ENCODE results near the gene POU1F1. TPM values are rescaled to one million over a fixed set of nuclear protein-coding genes. Genes with fewer than 3 reads are reported as not detected.
A peak's percentile ranks its signal among the peaks of the same experiment; 100 is the strongest.

The POU1F1 gene
- total RNA-seq, 2 experiments from 2014 or later, result not detected

GRCh38 chr3:87288446-87288845 lies 12.1 kb upstream of the POU1F1 start:
- CTCF ChIA-PET, result interaction anchor here (1.6 kb wide), 1 partner anchor 10 kb away, joined by 3 read pairs; no protein-coding TSS in a partner anchor
- Mint-ChIP-seq H3K27me3 (ENCODE audit: low read depth) (peaks cover 4% of the 10 kb centered on the region), H3K4me1 (ENCODE audit: low read depth) (no peaks in the 10 kb centered on the region), H3K4me3 (no peak overlapping the region), H3K27ac (no peak overlapping the region), H3K36me3 (ENCODE audit: low read depth) (no peaks in the 10 kb centered on the region), H3K9me3 (ENCODE audit: insufficient read depth) (no peaks in the 10 kb centered on the region)
- no peak for ATAC-seq
- no peak for DNase-seq
- POLR2A ChIA-PET, result no interaction called here

- Mint-ChIP-seq H3K4me1 (ENCODE audit: low read depth) (no peaks in the 10 kb centered on the region), H3K9me3 (ENCODE audit: insufficient read depth) (no peaks in the 10 kb centered on the region), H3K36me3 (ENCODE audit: low read depth) (no peaks in the 10 kb centered on the region), H3K27ac (no peak overlapping the region), H3K4me3 (no peak overlapping the region), H3K27me3 (ENCODE audit: low read depth) (peaks cover 8% of the 10 kb centered on the region)
- DNase-seq, result no peak
- ATAC-seq, result no peak
- POLR2A ChIA-PET, result interaction anchor here (1.0 kb wide), 1 partner anchor 16 kb away, joined by 4 read pairs; no protein-coding TSS in a partner anchor
- CTCF ChIA-PET, result interaction anchor here (0.7 to 1.6 kb wide), 6 partner anchors 9 to 911 kb away, joined by 3 to 5 read pairs (median 4); no protein-coding TSS in a partner anchor
Observed at GRCh38 chr3:87287011-87287410, 10.6 kb upstream of the POU1F1 start.

DNA sequence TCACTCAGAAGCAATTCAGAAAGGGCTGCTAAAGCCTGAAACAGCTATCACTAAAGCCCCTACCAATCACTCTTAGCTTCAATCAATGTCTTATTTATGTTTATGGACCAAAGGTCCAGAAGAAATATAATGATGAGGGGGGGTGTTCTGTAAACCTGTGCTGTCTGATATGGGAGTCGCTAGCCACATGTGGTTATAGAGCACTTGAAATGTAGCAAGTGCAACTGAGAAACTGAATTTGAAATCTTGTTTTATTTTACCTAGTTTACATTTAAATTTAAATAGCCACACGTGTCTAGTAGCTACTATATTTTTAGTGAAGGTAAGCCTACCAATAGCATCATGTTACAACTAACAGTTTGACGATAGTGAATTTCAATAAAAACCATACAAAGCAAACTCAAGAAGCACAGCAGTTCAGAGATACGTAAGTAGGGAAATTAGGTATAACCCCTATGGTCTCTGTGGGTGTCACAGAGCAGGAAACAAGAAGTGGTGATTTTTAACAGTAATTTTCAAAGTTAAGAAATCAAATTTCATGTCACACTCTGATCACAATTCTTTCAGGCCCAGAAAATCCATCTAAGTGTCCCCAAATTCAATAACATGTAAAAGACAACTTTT lies 3.6 kb downstream of the POU1F1 start:
- Mint-ChIP-seq H3K9me3 (ENCODE audit: insufficient read depth) (no peaks in the 10 kb centered on the region), H3K4me1 (ENCODE audit: low read depth) (peaks cover 50% of the 10 kb centered on the region), H3K27me3 (ENCODE audit: low read depth) (no peaks in the 10 kb centered on the region), H3K27ac (no peak overlapping the region), H3K36me3 (ENCODE audit: low read depth) (peaks cover 6% of the 10 kb centered on the region), H3K4me3 (no peak overlapping the region)
- DNase-seq, result no peak
- ChIA-PET POLR2A (no interaction called here), CTCF (interaction anchor here (1.2 to 4.1 kb wide), 2 partner anchors 12 to 14 kb away, joined by 3 to 53 read pairs; no protein-coding TSS in a partner anchor)
- no peak for ATAC-seq

GRCh38 chr3:87270908-87271700 lies 5.3 kb downstream of the POU1F1 start:
- DNase-seq (peak; percentile 23), ATAC-seq (peak; percentile 73)
- POLR2A ChIA-PET, result interaction anchor here (1.4 kb wide), 1 partner anchor 17 kb away, joined by 4 read pairs; no protein-coding TSS in a partner anchor
- Mint-ChIP-seq H3K4me3 (peak overlapping the region; percentile 56), H3K36me3 (ENCODE audit: low read depth) (peaks cover 6% of the 10 kb centered on the region), H3K4me1 (ENCODE audit: low read depth) (peaks cover 57% of the 10 kb centered on the region), H3K27me3 (ENCODE audit: low read depth) (no peaks in the 10 kb centered on the region), H3K27ac (peak overlapping the region; percentile 71), H3K9me3 (ENCODE audit: insufficient read depth) (peaks cover 4% of the 10 kb centered on the region)
- CTCF ChIA-PET, result interaction anchor here (0.9 to 4.1 kb wide), 3 partner anchors 11 to 80 kb away, joined by 3 to 53 read pairs (median 3); no protein-coding TSS in a partner anchor

GRCh38 chr3:87269723-87270122 lies 6.7 kb downstream of the POU1F1 start:
- ChIA-PET CTCF (interaction anchor here (4.1 kb wide), 1 partner anchor 9 kb away, joined by 53 read pairs; no protein-coding TSS in a partner anchor), POLR2A (interaction anchor here (0.6 kb wide), 1 partner anchor 64 kb away, joined by 3 read pairs; no protein-coding TSS in a partner anchor)
- Mint-ChIP-seq H3K27me3 (ENCODE audit: low read depth) (no peaks in the 10 kb centered on the region), H3K4me3 (no peak overlapping the region), H3K4me1 (ENCODE audit: low read depth) (peaks cover 57% of the 10 kb centered on the region), H3K27ac (peak overlapping the region; percentile 17), H3K36me3 (ENCODE audit: low read depth) (peaks cover 6% of the 10 kb centered on the region), H3K9me3 (ENCODE audit: insufficient read depth) (peaks cover 4% of the 10 kb centered on the region)
- no peak for DNase-seq
- ATAC-seq, result no peak

DNA sequence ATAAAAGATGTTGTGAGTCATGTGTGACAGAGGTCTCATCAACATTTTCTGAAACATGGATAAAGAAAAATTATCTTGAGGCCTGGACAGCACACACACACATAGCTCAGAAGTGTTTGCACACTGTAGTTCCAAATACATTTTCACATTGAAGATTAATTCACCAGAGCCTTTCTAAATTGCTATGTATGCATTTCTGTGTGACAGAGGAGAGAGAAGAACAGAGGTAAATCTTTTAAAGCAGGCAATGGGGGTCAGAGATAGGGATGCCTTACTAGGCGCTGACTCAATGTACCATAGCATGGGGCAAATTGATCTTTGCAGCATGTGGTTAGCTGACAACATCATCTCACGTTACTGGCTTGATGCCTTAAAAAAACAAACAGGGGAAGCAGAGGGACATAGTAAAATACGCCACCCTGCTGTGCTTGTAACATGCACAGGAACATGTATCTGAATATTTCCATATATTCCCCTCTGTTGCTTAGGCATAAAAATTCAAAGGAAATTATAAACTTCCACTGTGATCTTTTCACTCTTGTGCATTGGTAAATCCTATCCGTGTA lies 7.7 kb downstream of the POU1F1 start:
- H3K27ac Mint-ChIP-seq, result peak overlapping the region; percentile 82
- DNase-seq, result no peak
- peaks cover 57% of the 10 kb centered on the region for H3K4me1 Mint-ChIP-seq (ENCODE audit: low read depth)
- CTCF ChIA-PET, result interaction anchor here (1.3 kb wide), 1 partner anchor 9 kb away, joined by 5 read pairs; no protein-coding TSS in a partner anchor
- H3K4me3 Mint-ChIP-seq, result peak overlapping the region; percentile 17
- POLR2A ChIA-PET, result interaction anchor here (0.9 kb wide), 1 partner anchor 12 kb away, joined by 3 read pairs; no protein-coding TSS in a partner anchor
- H3K27me3 Mint-ChIP-seq (ENCODE audit: low read depth), result peaks cover 4% of the 10 kb centered on the region
- H3K9me3 Mint-ChIP-seq (ENCODE audit: insufficient read depth), result peaks cover 4% of the 10 kb centered on the region
- ATAC-seq, result peak; percentile 13
- peaks cover 6% of the 10 kb centered on the region for H3K36me3 Mint-ChIP-seq (ENCODE audit: low read depth)

DNA sequence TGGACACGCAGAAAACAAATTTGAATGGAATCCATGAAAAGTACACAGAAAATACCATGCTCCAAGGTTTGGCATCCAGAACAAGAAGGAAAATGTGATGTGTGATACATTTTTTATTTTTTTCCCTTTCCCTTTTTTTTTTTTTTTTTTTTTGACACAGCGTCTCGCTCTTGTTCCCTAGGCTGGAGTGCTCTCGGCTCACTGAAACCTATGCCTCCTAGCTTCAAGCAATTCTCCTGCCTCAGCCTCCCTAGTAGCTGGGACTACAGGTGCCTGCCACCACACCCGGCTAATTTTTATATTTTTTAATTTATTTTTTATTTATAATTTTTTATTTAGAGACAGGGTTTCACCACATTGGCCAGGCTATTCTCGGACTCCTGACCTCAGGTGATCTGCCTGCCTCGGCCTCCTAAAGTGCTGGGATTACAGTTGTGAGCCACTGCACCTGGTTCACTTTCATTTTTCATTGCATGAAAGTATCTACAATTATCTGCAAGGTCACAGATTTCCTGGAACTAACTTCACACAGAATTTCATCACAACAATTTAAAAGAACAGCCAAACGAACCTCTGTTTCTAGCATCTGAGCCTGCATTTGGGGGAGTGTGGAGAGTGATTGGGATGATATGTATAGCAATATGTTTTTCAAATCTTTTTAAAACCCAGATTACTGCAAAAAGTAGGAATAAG lies 8.3 kb downstream of the POU1F1 start:
- peaks cover 54% of the 10 kb centered on the region for H3K4me1 Mint-ChIP-seq (ENCODE audit: low read depth)
- DNase-seq, result no peak
- H3K4me3 Mint-ChIP-seq, result peak overlapping the region; percentile 17
- CTCF ChIA-PET, result interaction anchor here (1.3 kb wide), 1 partner anchor 8 kb away, joined by 5 read pairs; no protein-coding TSS in a partner anchor
- peaks cover 4% of the 10 kb centered on the region for H3K9me3 Mint-ChIP-seq (ENCODE audit: insufficient read depth)
- POLR2A ChIA-PET, result interaction anchor here (0.9 kb wide), 1 partner anchor 12 kb away, joined by 3 read pairs; no protein-coding TSS in a partner anchor
- H3K27me3 Mint-ChIP-seq (ENCODE audit: low read depth), result peaks cover 4% of the 10 kb centered on the region
- H3K27ac Mint-ChIP-seq, result peak overlapping the region; percentile 82
- peaks cover 6% of the 10 kb centered on the region for H3K36me3 Mint-ChIP-seq (ENCODE audit: low read depth)
- peak; percentile 34 for ATAC-seq

DNA sequence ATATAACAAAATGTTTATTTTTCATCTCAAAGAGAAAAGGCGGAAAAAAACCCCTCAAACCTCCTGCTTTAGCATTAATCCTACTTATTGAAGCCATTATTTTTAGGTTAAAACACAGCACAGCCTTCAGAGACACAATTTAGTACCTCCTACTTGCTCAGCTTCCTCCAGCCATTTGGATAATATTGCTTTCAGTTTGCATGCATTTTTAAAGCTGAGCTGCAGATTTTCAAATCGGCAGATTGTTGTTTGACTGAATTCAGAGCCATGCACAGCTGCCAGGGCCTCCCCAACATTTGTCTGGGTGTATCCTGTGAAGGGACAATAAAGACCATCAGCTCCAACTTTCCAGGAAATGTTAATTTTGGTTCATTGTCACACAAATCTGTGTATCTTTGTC lies 14.5 kb downstream of the POU1F1 start:
- peaks cover 10% of the 10 kb centered on the region for H3K4me1 Mint-ChIP-seq (ENCODE audit: low read depth)
- H3K4me3 Mint-ChIP-seq, result no peak overlapping the region
- ATAC-seq, result no peak
- peaks cover 4% of the 10 kb centered on the region for H3K27me3 Mint-ChIP-seq (ENCODE audit: low read depth)
- H3K27ac Mint-ChIP-seq, result no peak overlapping the region
- POLR2A ChIA-PET, result no interaction called here
- H3K9me3 Mint-ChIP-seq (ENCODE audit: insufficient read depth), result no peaks in the 10 kb centered on the region
- H3K36me3 Mint-ChIP-seq (ENCODE audit: low read depth), result no peaks in the 10 kb centered on the region
- DNase-seq, result no peak
- CTCF ChIA-PET, result interaction anchor here (1.4 to 3.9 kb wide), 4 partner anchors 9 to 743 kb away, joined by 3 to 53 read pairs (median 6); no protein-coding TSS in a partner anchor

- peaks cover 4% of the 10 kb centered on the region for H3K27me3 Mint-ChIP-seq (ENCODE audit: low read depth)
- ATAC-seq, result peak; percentile 55
- CTCF ChIA-PET, result interaction anchor here (0.8 to 3.9 kb wide), 18 partner anchors 8 to 745 kb away, joined by 3 to 53 read pairs (median 4); no protein-coding TSS in a partner anchor
Observed at GRCh38 chr3:87260270-87260669, 16.1 kb downstream of the POU1F1 start.

GRCh38 chr3:87250009-87250408 lies 26.4 kb downstream of the POU1F1 start:
- Mint-ChIP-seq H3K27me3 (ENCODE audit: low read depth) (no peaks in the 10 kb centered on the region), H3K4me3 (no peak overlapping the region)

More at GRCh38 chr3:87260270-87260669, 16.1 kb downstream of the POU1F1 start:
- Mint-ChIP-seq H3K4me1 (ENCODE audit: low read depth) (peaks cover 10% of the 10 kb centered on the region), H3K9me3 (ENCODE audit: insufficient read depth) (no peaks in the 10 kb centered on the region), H3K27ac (no peak overlapping the region), H3K36me3 (ENCODE audit: low read depth) (no peaks in the 10 kb centered on the region), H3K4me3 (no peak overlapping the region)
- POLR2A ChIA-PET, result no interaction called here
- peak; percentile 67 for DNase-seq

GRCh38 chr3:87248831-87249230 lies 27.6 kb downstream of the POU1F1 start:
- Mint-ChIP-seq H3K9me3 (ENCODE audit: insufficient read depth) (no peaks in the 10 kb centered on the region), H3K27me3 (ENCODE audit: low read depth) (no peaks in the 10 kb centered on the region), H3K4me3 (no peak overlapping the region), H3K27ac (no peak overlapping the region), H3K4me1 (ENCODE audit: low read depth) (peaks cover 2% of the 10 kb centered on the region), H3K36me3 (ENCODE audit: low read depth) (peaks cover 16% of the 10 kb centered on the region)
- POLR2A ChIA-PET, result no interaction called here
- DNase-seq, result no peak
- ATAC-seq, result no peak
- CTCF ChIA-PET, result interaction anchor here (1.4 to 5.7 kb wide), 3 partner anchors 11 to 102 kb away, joined by 3 to 21 read pairs (median 9); no protein-coding TSS in a partner anchor

More at GRCh38 chr3:87250009-87250408, 26.4 kb downstream of the POU1F1 start:
- DNase-seq (no peak), ATAC-seq (no peak)
- CTCF ChIA-PET, result interaction anchor here (5.7 kb wide), 1 partner anchor 9 kb away, joined by 21 read pairs; no protein-coding TSS in a partner anchor
- peaks cover 20% of the 10 kb centered on the region for H3K36me3 Mint-ChIP-seq (ENCODE audit: low read depth)
- no peaks in the 10 kb centered on the region for H3K9me3 Mint-ChIP-seq (ENCODE audit: insufficient read depth)
- H3K27ac Mint-ChIP-seq, result no peak overlapping the region
- peaks cover 2% of the 10 kb centered on the region for H3K4me1 Mint-ChIP-seq (ENCODE audit: low read depth)
- POLR2A ChIA-PET, result no interaction called here
